Endometrial microvascular endothelial cells (primary cell): ENCODE data around the gene CREB3L1. TPM values are rescaled to one million over a fixed set of nuclear protein-coding genes. Genes with fewer than 3 reads are reported as not detected.
"Not testable (repeated sequence)": the region's sequence is repeated elsewhere in the genome, so short reads cannot be mapped to it uniquely, and the experiment has no call there.

ENCODE experiments used
- in situ Hi-C: cut with HindIII; loops from 2 replicates; pipeline ENCODE4 v1.10.0; 2017; ENCODE audit warnings: low sequenced_read_pairs, low pct_unique_long_range_greater_than_20kb; ENCODE audit errors: inconsistent ontology term
- total RNA-seq: library from RNA; depleted of rRNA; stranded (reverse); fragments of >200 nt; gene quantifications from one replicate; pipeline ENCODE4 v1.2.3, GENCODE V29; 2015; ENCODE audit errors: inconsistent ontology term

Gene CREB3L1
- total RNA-seq, 1 donor from 2014 or later: 2.4 TPM

- in situ Hi-C loops: no loop called here
Measured at GRCh38 chr11:46247090-46247489, 30.4 kb upstream of the CREB3L1 start.

- in situ Hi-C loops: no loop called here
Measured at GRCh38 chr11:46247659-46248058, 29.8 kb upstream of the CREB3L1 start.

GRCh38 chr11:46248289-46249102 is 29.0 kb upstream of the CREB3L1 start:
- in situ Hi-C loops: no loop called here

- in situ Hi-C loops: no loop called here
Measured at GRCh38 chr11:46249103-46249937, 28.1 kb upstream of the CREB3L1 start.

GRCh38 chr11:46249938-46250744 is 27.3 kb upstream of the CREB3L1 start:
- in situ Hi-C loops: no loop called here

- in situ Hi-C loops: no loop called here
Measured at GRCh38 chr11:46250745-46251052, 26.8 kb upstream of the CREB3L1 start.

GRCh38 chr11:46251954-46252353 is 25.5 kb upstream of the CREB3L1 start:
- in situ Hi-C loops: no loop called here

- in situ Hi-C loops: no loop called here
Measured at GRCh38 chr11:46252373-46252914, 25.0 kb upstream of the CREB3L1 start.

GRCh38 chr11:46253258-46254132 is 24.0 kb upstream of the CREB3L1 start:
- in situ Hi-C loops: no loop called here

GRCh38 chr11:46254133-46254491 is 23.4 kb upstream of the CREB3L1 start:
- in situ Hi-C loops: no loop called here

- in situ Hi-C loops: no loop called here
Measured at GRCh38 chr11:46256540-46257001, 20.9 kb upstream of the CREB3L1 start.

- in situ Hi-C loops: not testable (repeated sequence)
Measured at GRCh38 chr11:46259347-46259746, 18.1 kb upstream of the CREB3L1 start.

- in situ Hi-C loops: no loop called here
Measured at GRCh38 chr11:46259971-46260560, 17.4 kb upstream of the CREB3L1 start.

- in situ Hi-C loops: no loop called here
Measured at GRCh38 chr11:46263120-46263519, 14.3 kb upstream of the CREB3L1 start.

GRCh38 chr11:46264030-46264429 is 13.4 kb upstream of the CREB3L1 start:
- in situ Hi-C loops: no loop called here

GRCh38 chr11:46264976-46265375 is 12.5 kb upstream of the CREB3L1 start:
- in situ Hi-C loops: no loop called here

GRCh38 chr11:46265764-46266163 is 11.7 kb upstream of the CREB3L1 start:
- in situ Hi-C loops: no loop called here

GRCh38 chr11:46267930-46268329 is 9.5 kb upstream of the CREB3L1 start:
- in situ Hi-C loops: no loop called here
